AG04450 (cell line): ENCODE measurements around the gene LHX1. TPM values are rescaled to one million over a fixed set of nuclear protein-coding genes. Genes with fewer than 3 reads are reported as not detected.

Experiments
- CTCF ChIA-PET: fragments of 300-600, 350-600 bp; formaldehyde crosslinking; extraction: SDS; loops from one replicate; lab custom pipeline; 2022; ENCODE audit warnings: antibody characterized with exemption, inconsistent platforms; lab: Charles Lee
- POLR2A ChIA-PET: fragments of 350-600 bp; formaldehyde crosslinking; extraction: SDS; loops from one replicate; lab custom pipeline; 2021; ENCODE audit warnings: antibody characterized with exemption, inconsistent platforms; lab: Yijun Ruan, JAX
- DNase-seq: peaks from one replicate; pipeline ENCODE4 v3.0.0-alpha.2; 2011; ENCODE audit warnings: low read depth, low spot score
- H3K27ac ChIP-seq: one replicate; pipeline ENCODE4 v1.5.1; 2012; ENCODE audit warnings: low read depth, low read length, control low read depth
- H3K27me3 ChIP-seq: one replicate; pipeline ENCODE4 v1.6.0; 2012; ENCODE audit warnings: low read length; ENCODE audit not compliant: control insufficient read depth, insufficient read depth
- H3K4me3 ChIP-seq: 2 replicates; pipeline ENCODE4 v1.5.1; 2011; ENCODE audit warnings: mild to moderate bottlenecking, low read depth, low read length, control low read depth
- H3K9me3 ChIP-seq: 2 replicates; pipeline ENCODE4 v1.5.1; 2012; ENCODE audit warnings: low read length; ENCODE audit not compliant: control insufficient read depth, insufficient read depth
- CTCF ChIP-seq: IDR thresholded peaks from 2 replicates; pipeline ENCODE4 v1.5.1; 2011; ENCODE audit warnings: low read depth, low read length, control low read depth, inconsistent platforms
- polyA plus RNA-seq: library from polyadenylated mRNA; depleted of rRNA; stranded (reverse); fragments of >200 nt; gene quantifications from 2 replicates; pipeline ENCODE4 v1.2.3, GENCODE V29; 2011

Gene LHX1
- polyA plus RNA-seq, 1 experiment, result not detected

- CTCF ChIA-PET, result no interaction called here
- TF ChIP-seq CTCF, result no peak
Observed at GRCh38 chr17:36935671-36936454, 1.4 kb upstream of the LHX1 start.

GRCh38 chr17:36936455-36937000 lies 747 bp upstream of the LHX1 start:
- peaks cover 28% of the 10 kb centered on the region; the same call in 1 of the 2 replicates for H3K9me3 ChIP-seq
- no peak overlapping the region for H3K4me3 ChIP-seq
- ChIA-PET POLR2A (no interaction called here), CTCF (interaction anchor here (0.7 kb wide), 1 partner anchor 237 kb away, joined by 3 read pairs; no protein-coding TSS in a partner anchor)
- peaks cover 98% of the 10 kb centered on the region for H3K27me3 ChIP-seq
- no peak for DNase-seq
- H3K27ac ChIP-seq, result no peak overlapping the region
- no peak for TF ChIP-seq CTCF

More at GRCh38 chr17:36935671-36936454, 1.4 kb upstream of the LHX1 start:
- Histone ChIP-seq H3K4me3 (no peak overlapping the region), H3K9me3 (peaks cover 28% of the 10 kb centered on the region; the same call in 1 of the 2 replicates), H3K27me3 (peaks cover 98% of the 10 kb centered on the region), H3K27ac (no peak overlapping the region)
- no peak for DNase-seq
- POLR2A ChIA-PET, result no interaction called here

DNA sequence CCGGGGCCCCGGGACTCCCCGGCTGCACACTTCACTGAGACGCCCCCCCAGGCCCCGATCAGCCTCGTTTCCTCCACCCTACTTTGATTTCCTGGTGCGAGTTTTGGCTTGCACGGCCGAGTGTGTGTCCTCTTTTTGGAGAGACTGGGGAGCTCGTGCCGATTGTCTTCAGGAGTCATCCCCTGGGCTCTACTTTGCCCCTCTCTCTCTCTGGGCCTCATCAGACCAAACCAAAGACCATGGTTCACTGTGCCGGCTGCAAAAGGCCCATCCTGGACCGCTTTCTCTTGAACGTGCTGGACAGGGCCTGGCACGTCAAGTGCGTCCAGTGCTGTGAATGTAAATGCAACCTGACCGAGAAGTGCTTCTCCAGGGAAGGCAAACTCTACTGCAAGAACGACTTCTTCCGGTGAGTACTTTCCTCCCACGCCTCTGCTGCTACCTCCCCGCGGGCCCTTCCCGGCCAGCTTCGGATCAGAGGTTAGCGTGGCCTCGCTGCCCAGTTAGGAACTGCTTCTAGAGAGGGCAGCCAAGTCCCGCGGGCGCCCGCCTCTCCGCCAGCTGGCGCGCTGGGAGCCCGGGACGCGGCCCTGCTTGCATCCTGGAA lies 787 bp downstream of the LHX1 start:
- POLR2A ChIA-PET, result interaction anchor here (1.7 kb wide), 1 partner anchor 11 kb away, joined by 5 read pairs; the partner anchor contains the start of gene AATF
- CTCF ChIA-PET, result interaction anchor here (0.5 to 0.9 kb wide), 2 partner anchors 302 to 334 kb away, joined by 3 read pairs; no protein-coding TSS in a partner anchor
- DNase-seq, result no peak
- peaks cover 98% of the 10 kb centered on the region for H3K27me3 ChIP-seq
- no peak overlapping the region for H3K27ac ChIP-seq
- no peak for TF ChIP-seq CTCF
- no peak overlapping the region for H3K4me3 ChIP-seq
- H3K9me3 ChIP-seq, result peaks cover 39% of the 10 kb centered on the region; the same call in 1 of the 2 replicates

- DNase-seq, result no peak
- Histone ChIP-seq H3K27me3 (peaks cover 98% of the 10 kb centered on the region), H3K4me3 (no peak overlapping the region), H3K27ac (no peak overlapping the region), H3K9me3 (peaks cover 43% of the 10 kb centered on the region; the same call in 1 of the 2 replicates)
- TF ChIP-seq CTCF, result no peak
- CTCF ChIA-PET, result interaction anchor here (0.9 to 1.1 kb wide), 2 partner anchors 10 to 301 kb away, joined by 3 read pairs; partner anchors contain the start of gene AATF
- POLR2A ChIA-PET, result interaction anchor here (1.7 kb wide), 1 partner anchor 10 kb away, joined by 5 read pairs; the partner anchor contains the start of gene AATF
Observed at GRCh38 chr17:36938566-36939051, 1.3 kb downstream of the LHX1 start.
